ENCODE results near the gene ATP10A.

Gene ATP10A

GRCh38 chr15:25874379-25874778, 11.3 kb upstream of the ATP10A start:
- no peak for TF ChIP-seq CTCF (IDR thresholded peaks at IDR 0.05)

- no peak for TF ChIP-seq CTCF (IDR thresholded peaks at IDR 0.05)
Measured at GRCh38 chr15:25871403-25871802, 8.3 kb upstream of the ATP10A start.

- no peak for TF ChIP-seq CTCF (IDR thresholded peaks at IDR 0.05)
Measured at GRCh38 chr15:25870938-25871337, 7.8 kb upstream of the ATP10A start.

GRCh38 chr15:25869701-25870100, 6.6 kb upstream of the ATP10A start:
- no peak for TF ChIP-seq CTCF (IDR thresholded peaks at IDR 0.05)

GRCh38 chr15:25866874-25867273, 3.7 kb upstream of the ATP10A start:
- no peak for TF ChIP-seq CTCF (IDR thresholded peaks at IDR 0.05)

GRCh38 chr15:25866251-25866650, 3.1 kb upstream of the ATP10A start:
- TF ChIP-seq CTCF (IDR thresholded peaks at IDR 0.05) = no peak

GRCh38 chr15:25864966-25865365, 1.8 kb upstream of the ATP10A start:
- no peak for TF ChIP-seq CTCF (IDR thresholded peaks at IDR 0.05)

GRCh38 chr15:25863968-25864580, 947 bp upstream of the ATP10A start:
- TF ChIP-seq CTCF (IDR thresholded peaks at IDR 0.05) = no peak

All from LNCAP (cell line).